HG02938 (cell line): Measurements from ENCODE around the gene DMD.

Source experiments
- ATAC-seq: cut with Tn5 transposase; IDR thresholded peaks from one replicate; pipeline ENCODE4 v1.9.1; 2021; ENCODE audit warnings: mild to moderate bottlenecking, moderate library complexity; ENCODE audit not compliant: unreplicated experiment

The DMD gene

GRCh38 chrX:31547816-31548215, 1663.5 kb downstream of the DMD start:
- ATAC-seq: no peak

GRCh38 chrX:31547416-31547815, 1663.9 kb downstream of the DMD start:
- ATAC-seq: no peak

- no peak for ATAC-seq
Observed at GRCh38 chrX:31546126-31546525, 1665.2 kb downstream of the DMD start.

- ATAC-seq: no peak
Observed at GRCh38 chrX:31545726-31546125, 1665.6 kb downstream of the DMD start.

- ATAC-seq: no peak
Observed at GRCh38 chrX:31545191-31545590, 1666.2 kb downstream of the DMD start.

- no peak for ATAC-seq
Observed at GRCh38 chrX:31543634-31544033, 1667.7 kb downstream of the DMD start.

- no peak for ATAC-seq
Observed at GRCh38 chrX:31542566-31542965, 1668.8 kb downstream of the DMD start.

- ATAC-seq: no peak
Observed at GRCh38 chrX:31540313-31540712, 1671.0 kb downstream of the DMD start.

- ATAC-seq: no peak
Observed at GRCh38 chrX:31527455-31528126, 1683.8 kb downstream of the DMD start.

- ATAC-seq: no peak
Observed at GRCh38 chrX:31523884-31524536, 1687.3 kb downstream of the DMD start.

- no peak for ATAC-seq
Observed at GRCh38 chrX:31522760-31523159, 1688.6 kb downstream of the DMD start.

GRCh38 chrX:31521941-31522340, 1689.4 kb downstream of the DMD start:
- ATAC-seq: no peak

GRCh38 chrX:31516527-31516926, 1694.8 kb downstream of the DMD start:
- no peak for ATAC-seq

GRCh38 chrX:31508338-31508737, 1703.0 kb downstream of the DMD start:
- no peak for ATAC-seq

GRCh38 chrX:31506928-31507327, 1704.4 kb downstream of the DMD start:
- no peak for ATAC-seq

- no peak for ATAC-seq
Observed at GRCh38 chrX:31506360-31506759, 1705.0 kb downstream of the DMD start.

GRCh38 chrX:31500921-31501320, 1710.4 kb downstream of the DMD start:
- no peak for ATAC-seq

GRCh38 chrX:31499109-31499508, 1712.2 kb downstream of the DMD start:
- no peak for ATAC-seq

GRCh38 chrX:31497086-31497485, 1714.3 kb downstream of the DMD start:
- ATAC-seq: no peak

- ATAC-seq: no peak
Observed at GRCh38 chrX:31487951-31488350, 1723.4 kb downstream of the DMD start.

GRCh38 chrX:31483336-31483735, 1728.0 kb downstream of the DMD start:
- ATAC-seq: no peak

- no peak for ATAC-seq
Observed at GRCh38 chrX:31480696-31481095, 1730.7 kb downstream of the DMD start.

- ATAC-seq: no peak
Observed at GRCh38 chrX:31471229-31471628, 1740.1 kb downstream of the DMD start.
